Urothelium cell line (cell line): ENCODE data around the gene CFLAR.
"Not testable (repeated sequence)": the region's sequence is repeated elsewhere in the genome, so short reads cannot be mapped to it uniquely, and the experiment has no call there.

ENCODE experiments used
- DNase-seq: peaks from one replicate; pipeline ENCODE4 v3.0.0; 2011; ENCODE audit warnings: low spot score, mixed read lengths
- FAIRE-seq: peaks from 2 replicates; lab custom pipeline; 2011; peaks lifted over from hg19 to GRCh38; lab: Jason Lieb, UNC

CFLAR gene

DNA sequence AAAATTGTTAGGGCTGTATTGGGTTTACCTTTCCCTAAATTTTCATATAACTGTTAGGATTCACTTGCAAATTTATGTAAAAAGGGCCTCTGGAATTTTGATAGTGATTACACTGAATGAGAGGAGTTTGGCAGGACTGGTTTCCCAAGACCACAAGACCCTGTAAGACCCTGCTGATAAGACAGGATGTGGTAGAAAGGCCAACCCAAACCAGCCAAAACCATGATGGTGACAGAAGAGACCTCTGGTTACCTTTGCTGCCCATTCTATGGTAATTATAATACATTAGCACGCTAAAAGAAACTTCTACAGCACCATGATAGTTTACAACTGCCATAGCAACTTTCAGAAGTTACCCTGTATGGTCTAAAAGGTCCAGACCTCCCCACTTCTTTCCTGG lies 58.7 kb downstream of the CFLAR start:
- no peak for FAIRE-seq
- DNase-seq: no peak

DNA sequence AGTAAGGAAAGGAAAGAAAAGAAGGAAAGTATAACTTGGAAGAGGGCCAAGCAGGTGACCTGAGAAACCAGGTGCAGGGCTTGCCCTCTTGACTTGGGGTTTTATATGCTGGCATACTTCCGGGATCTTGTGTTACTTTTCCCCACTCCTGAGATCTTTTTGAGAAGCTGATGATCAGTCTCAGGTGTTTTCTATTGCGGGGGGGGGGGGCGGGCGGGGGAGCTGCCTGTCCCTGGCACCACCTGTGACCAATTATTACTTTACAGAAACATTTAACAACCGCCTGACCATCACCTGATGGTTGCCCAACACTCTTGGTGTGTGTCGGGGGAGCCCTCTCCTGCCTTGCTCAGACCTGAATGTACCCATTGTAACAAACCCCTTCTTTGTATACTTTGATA lies 60.1 kb downstream of the CFLAR start:
- no peak for FAIRE-seq

DNA sequence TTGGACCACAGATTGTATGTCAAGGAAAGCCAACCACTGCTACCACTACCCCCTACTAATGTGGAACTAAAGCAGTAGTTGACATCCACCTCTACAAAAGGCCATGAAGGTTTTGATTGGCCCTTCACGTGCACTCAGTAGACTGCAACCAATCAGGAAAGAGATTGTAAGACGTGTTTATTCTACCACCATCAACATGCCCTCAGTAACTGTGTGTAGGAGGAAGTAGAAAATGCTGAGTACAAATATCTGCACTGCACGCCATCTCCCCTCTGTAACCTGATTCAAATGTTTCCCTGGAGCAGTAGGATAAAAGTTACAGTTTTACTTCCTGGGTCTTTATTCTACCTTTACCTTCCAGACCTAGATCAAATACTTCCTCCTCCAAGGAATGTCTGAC lies 64.0 kb downstream of the CFLAR start:
- FAIRE-seq: no peak
- DNase-seq: no peak

More for the DNA sequence above, 60.1 kb downstream of the CFLAR start:
- DNase-seq: no peak

DNA sequence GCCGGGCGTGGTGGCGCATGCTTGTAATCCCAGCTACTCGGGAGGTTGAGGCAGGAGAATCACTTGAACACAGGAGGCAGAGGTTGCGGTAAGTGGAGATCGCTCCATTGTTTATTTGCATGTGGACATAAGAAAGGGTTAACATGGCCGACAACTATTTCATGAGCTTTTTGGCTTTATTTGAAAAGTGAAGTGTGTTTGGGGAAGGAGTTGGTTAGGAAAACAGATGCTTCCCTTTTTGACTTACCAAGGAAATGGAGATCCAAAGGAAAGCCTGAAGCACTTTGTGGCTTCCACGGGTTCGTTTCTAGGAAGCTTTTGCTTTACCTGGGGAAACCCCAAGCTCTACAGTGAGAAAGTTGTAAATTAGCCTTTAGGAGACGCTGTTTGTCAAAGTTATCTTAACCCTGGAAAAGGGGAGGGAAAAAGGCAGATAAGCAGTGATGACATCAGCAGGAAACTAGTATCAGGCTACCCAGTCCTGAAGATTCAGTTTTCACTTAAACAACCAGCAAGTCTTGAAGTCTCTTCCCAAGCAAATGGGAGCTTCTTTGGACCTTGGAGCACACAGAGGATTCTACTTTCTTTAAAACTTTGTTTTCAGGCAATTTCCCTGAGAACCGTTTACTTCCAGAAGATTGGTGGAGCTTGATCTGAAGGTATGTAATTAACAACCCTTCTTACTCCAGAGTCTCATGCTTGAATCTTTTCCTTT lies 66.8 kb downstream of the CFLAR start, which contains the start of gene CASP10:
Gene CASP10 (plus strand): TSS at position 492 of the 715 bp plus-strand sequence. CDS start 2,637 bp downstream, outside the sequence.
- no peak for FAIRE-seq
- peak; percentile 25 for DNase-seq

DNA sequence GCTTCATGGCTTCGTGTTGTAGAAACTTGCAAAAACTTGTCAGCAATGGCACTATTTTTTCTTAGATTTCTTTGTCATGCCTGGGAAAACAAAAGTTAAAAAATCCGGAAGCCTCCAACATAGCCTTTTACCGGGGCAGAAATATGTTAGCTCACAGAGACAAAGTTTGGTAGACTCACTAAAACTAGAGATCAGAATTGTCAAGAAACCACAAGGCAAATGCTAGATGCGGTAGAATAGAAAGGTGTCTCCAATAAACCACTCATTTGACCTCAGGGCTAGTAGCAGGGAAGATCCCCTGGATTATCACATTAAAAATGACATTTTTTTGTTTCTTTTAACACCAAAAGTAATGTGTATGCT lies 67.4 kb downstream of the CFLAR start:
- DNase-seq (no peak), FAIRE-seq (no peak)

DNA sequence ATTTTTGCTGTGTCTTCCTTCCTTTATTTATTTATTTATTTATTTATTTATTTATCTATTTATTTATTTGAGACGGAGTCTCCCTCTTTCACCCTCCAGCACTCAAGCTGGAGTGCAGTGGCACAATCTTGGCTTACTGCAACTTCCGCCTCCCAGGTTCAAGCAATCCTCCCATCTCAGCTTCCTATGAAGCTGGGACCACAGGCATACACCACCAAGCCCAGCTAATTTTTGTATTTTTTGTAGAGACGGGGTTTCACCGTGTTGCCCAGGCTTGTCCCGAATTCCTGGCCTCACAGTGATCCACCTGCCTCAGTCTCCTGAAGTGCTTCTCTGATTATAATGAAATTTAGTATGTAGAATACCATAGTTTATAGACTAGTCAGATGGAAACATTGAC lies 67.9 kb downstream of the CFLAR start:
- not testable (repeated sequence) for DNase-seq, FAIRE-seq

DNA sequence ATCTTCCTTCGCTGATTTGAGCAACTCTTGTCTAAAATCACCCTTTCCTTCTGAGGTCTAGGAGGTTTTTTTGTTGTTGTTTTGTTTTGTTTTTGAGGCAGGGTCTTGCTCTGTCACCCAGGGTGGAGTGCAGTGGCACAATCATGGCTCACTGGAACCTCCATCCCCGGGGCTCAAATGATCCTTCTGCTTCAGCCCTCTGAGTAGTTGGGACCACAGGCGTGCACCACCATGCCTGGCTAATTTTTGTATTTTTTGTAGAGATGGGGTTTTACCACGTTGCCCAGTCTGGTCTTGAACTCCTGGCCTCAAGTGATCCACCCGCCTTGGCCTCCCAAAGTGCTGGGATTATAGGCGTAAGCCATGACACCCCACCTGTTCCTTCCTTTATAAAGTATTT lies 68.3 kb downstream of the CFLAR start:
- not testable (repeated sequence) for FAIRE-seq, DNase-seq

DNA sequence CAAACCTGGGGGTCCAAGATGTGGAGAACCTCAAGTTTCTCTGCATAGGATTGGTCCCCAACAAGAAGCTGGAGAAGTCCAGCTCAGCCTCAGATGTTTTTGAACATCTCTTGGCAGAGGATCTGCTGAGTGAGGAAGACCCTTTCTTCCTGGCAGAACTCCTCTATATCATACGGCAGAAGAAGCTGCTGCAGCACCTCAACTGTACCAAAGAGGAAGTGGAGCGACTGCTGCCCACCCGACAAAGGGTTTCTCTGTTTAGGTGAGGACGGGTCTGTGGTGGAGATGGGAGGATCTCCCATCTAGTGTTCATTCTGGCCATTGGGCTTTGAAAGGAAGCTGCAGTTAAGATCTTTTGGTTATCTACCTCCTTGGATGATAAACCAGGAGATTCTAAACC lies 69.9 kb downstream of the CFLAR start:
- DNase-seq (no peak), FAIRE-seq (no peak)

DNA sequence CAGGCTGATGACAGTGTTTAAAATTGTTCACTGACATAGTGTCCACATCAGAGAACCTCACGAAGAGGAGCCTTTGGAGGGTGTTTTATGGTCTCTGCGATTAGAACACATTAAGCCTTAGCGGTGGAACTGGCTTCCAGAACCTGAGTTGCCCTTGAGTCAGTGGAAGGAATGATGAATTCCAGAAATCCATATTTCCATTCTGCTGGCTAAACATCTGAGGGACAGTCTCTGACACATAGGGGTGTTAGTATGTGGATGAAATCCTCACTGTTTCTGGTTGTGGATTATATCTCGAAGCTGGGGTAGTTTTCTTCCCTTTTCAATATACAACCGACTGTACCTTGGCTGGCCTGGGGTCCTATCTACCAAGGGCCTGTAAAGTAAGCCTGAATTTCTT lies 71.0 kb downstream of the CFLAR start:
- FAIRE-seq (no peak), DNase-seq (no peak)

DNA sequence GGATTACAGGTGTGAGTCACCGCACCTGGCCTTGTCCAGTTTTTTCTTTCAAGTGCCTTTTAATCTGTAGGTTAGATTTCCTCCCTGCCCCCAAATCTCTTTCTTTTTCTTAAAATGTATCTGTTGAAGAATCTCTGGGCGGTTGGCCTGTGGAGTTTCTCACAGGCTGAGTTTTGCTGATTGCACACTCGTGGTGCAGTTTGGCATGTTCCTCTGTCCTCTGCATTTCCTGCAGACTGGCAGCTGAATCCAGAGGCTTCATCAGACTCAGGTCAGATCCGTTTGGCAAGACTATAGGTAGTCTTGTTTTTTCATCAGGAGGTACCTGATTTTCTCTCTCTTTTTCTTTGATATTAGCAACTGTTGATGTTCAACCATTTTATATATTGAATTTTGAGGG lies 72.5 kb downstream of the CFLAR start:
- FAIRE-seq: no peak
- no peak for DNase-seq

DNA sequence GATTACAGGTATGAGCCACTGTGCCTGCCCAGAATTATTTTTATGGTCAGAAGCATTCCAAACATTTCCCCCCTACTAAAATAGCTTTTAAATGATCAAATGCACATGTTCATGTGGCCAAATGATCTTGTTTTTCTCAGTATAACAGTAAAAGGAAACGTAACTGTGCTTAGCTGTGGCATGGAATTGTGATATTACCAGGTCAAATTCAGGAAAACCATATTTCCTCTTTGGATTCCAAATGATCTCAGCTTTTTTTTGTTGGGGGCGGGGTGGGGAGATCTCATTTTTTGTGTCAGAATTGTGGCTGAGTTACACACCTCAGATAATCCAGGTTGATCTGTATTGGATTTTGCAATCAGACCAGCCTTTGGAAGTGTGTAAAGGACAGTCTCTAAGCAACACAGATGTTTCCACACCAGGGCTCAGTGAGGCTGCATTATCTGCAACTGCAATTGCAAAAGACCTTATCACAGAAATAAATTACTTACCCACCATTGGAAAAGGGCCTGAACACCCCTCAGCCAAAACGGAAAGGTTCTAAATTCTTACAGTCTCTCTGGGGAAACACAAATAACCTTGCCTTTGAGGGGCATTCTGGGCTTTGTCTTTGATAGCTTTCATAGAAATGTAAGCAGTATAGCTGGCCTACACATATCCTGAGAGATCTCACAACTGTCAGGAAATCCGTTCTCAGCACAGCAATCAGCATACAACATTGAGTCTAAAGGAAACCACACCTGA lies 75.3 kb downstream of the CFLAR start:
- no peak for DNase-seq
- FAIRE-seq: no peak

DNA sequence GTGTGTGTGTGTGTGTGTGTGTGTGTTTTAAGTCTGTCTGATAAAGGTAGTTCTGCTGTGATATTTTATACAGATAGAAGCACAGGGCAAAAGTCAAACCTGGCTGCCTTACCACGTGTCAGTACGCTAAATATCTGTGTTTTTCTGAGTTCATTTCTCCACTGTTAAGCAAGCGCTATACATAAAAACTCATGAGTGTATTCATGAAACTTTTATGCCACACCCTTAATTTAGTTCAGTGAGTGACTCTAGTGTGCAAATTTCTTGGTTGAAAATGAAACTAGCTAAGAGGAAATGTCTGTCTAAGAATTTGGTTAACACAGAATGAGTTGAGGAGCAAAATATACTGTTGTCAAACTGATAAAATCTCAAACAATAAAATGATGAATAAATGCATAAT lies 78.1 kb downstream of the CFLAR start:
- DNase-seq: no peak

DNA sequence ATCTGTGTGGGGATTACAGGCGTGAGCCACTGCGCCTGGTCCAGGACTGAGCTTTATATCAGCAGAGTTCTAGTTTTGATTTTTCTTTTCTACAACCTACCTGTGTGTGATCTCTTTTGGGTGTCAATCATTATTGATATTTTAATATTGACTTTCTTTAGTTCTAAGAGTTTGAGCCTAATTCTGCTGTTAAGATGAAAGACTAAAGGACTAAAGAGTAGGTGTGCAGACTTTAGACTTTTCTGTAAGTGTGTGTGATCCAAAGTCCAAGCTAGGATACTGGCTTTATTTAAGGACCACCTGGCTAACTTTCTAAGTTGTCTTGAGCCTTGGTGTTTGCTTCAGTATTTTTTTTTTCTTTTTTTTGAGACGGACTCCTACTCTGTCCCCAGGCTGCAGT lies 79.4 kb downstream of the CFLAR start:
- FAIRE-seq: no peak
- DNase-seq: no peak

More for the DNA sequence above, 78.1 kb downstream of the CFLAR start:
- no peak for FAIRE-seq

DNA sequence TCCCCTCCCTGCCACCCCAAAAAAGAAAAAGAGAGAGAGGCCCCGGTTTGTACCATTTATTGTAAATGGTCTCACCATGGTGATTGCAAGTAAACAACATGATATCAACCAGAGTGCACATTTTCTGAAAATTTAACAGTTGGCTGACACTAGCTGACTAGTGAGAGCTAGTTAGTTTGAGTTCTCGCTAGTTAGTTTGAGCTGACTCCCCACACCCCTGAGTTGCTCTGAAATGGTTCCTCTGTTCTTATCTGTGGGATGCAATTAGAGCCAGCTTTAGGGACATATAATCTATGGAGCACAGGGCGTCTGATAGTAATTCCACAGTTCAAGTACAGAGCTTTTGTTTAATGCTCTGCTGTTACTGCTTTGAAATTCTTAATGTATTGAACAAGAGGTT lies 80.0 kb downstream of the CFLAR start:
- DNase-seq (no peak), FAIRE-seq (no peak)

DNA sequence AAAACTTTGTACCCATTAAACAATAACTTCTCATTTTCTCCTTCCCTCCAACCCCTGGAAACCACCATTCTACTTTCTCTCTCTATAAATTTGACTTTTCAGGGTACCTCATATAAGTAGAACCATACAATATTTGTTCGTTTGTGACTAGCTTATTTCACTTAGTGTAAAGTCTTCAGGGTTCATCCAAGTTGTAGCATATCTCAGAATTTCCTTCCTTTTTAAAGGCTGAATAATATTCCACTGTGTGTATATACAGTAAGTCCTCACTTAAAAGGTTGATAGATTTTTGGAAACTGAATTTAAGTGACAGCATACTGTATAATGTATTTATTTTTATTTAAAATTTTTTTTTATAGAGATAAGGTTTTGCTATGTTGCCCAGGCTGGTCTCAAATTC lies 80.8 kb downstream of the CFLAR start:
- no peak for DNase-seq
- FAIRE-seq: no peak

DNA sequence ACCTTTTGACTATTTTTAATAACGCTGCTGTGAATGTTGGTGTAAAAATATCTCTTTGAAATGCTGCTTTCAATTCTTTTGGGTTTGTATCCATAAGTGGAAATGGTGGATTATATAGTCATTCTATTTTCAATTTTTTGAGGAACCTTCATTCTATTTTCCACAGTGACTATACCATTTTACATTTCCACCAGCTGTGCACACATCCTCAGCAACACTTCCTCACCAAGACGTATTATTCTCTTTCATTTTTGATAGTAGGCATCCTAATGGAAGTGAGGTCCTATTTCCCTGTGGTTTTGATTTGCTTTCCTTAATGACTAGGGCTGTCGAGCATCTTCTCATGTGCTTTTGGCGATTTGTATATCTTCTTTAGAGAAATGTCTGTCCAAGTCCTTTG lies 81.8 kb downstream of the CFLAR start:
- FAIRE-seq: no peak
- no peak for DNase-seq

DNA sequence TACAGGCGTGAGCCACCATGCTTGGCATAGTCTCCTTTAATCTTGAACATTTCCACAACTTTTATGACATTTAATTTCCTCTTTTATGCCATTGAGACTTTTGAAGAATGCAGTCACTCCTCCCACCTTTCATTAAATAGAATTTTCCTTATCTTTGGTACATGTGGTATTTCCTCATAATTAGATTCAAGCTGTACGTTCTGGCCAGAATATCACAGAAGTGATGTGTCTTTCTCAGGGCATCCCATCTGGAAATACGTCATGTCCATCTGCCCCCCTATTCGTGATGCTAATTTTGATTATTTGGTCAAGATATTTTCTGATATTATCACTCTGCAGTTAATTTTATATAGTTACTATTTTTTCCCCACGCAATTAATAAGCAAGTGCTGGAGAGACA lies 83.9 kb downstream of the CFLAR start:
- FAIRE-seq (no peak), DNase-seq (no peak)

DNA sequence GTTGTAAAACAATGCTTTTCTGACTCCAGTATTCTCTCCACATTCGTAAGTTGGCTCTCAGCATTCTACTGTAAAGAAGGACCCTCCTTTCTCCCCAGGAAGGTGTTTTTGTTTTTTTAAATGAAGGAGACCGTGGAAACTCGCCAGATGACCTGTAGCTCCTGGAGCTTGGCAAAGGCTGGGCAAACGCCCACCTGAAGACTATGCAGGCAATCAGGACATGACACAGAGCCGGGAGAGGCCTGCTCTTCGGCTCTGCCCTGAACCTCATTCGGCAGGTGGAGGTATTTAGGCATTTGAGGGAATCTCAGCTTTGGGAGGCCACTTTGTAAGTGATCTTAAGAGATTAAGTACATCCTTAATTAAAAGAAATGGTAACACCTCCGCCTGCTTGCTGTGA lies 84.4 kb downstream of the CFLAR start:
- DNase-seq: no peak
- no peak for FAIRE-seq

DNA sequence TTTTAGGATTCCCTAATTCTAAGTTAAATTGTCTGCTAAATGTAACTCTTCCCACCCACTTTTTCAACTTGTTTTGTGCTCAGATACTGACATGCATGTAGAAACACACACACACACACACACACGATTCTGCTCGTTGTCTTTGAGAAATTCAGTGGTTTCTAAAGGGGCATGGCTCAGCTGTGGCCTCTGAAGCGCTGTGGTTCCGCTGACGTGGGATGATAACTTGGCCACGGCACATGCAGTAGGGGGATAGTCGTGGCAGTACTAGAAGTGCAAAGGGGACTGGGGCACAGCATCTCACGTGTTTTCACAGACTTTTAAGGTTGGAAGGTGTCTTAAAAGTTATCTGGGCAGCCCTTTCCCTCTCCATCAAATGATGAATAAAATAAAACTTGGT lies 85.4 kb downstream of the CFLAR start:
- FAIRE-seq: no peak

DNA sequence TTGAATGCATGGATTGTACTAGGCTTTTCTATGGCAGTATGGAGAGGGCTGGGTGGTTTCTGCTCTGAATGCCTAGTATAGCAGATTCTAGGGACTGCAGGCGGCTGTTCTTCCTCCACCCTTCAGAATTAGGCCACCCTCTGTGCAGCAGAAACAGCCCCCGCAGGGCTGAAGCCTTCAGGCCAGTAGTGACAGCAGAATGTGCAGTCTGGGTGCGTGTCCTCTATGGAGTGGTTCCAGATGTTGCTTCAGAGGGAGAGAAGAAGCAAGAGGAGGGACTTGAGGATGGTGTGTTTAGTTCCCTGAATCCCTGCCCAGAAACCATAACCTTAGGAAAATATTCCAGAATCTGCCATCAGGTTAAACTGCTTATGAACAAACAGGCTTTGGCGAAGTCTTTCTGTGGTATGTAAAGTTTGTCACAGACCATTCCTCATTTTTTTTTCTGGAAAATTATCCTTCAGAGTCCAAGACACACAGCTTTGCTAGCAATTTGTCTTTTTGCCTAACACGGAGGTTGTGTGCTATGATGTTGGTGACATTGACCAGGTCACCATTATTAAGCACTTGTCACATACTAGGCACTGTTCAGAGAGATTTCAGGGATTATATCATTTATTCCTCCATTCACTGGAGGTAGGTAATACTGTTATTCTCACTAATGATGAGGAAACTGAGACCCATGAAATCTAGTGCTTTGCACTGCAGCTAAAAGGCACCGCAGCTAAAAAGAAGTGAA lies 88.1 kb downstream of the CFLAR start:
- DNase-seq (no peak), FAIRE-seq (no peak)

More for the DNA sequence above, 85.4 kb downstream of the CFLAR start:
- no peak for DNase-seq

DNA sequence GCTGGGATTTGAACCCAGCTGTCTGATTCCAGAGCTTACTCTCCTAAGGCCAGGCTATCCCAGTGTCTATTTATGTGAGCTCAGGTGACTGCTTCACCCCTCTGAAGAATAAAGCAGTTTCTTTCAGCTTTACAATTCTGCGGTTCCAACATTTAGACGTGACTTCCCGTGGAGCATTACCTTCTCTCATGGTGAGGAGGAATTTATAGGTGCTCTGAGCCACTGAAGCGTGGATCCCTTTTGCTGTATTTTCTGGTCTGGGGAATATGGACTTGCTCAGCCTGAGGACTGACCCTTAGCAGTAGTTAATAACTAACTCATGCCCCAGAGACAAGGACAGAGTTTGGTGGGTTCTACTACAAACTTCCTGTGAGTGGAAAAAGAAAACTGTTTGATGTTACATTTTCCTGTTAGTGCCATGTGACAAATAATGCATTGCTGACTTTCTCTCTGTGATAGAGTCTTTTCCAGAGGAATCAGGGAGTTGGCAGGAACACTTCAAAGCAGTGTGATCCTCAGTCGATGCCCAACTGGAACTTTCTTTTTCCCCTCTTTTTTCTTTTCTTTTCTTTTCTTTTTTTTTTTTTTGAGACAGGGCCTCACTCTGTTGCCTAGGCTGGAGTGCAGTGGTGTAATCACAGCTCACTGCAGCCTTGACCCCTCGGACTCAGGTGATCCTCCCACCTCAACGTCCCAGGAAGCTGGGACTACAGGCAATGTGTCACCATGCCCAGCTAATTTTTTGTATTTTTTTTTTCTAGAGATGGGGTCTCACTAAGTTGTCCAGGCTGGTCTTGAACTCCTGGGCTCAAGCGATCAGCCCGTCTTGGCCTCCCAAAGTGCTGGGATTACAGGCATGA lies 88.9 kb downstream of the CFLAR start:
- FAIRE-seq (no peak), DNase-seq (no peak)
